PFSK-1 (cell line): ENCODE results near the gene PSMA6.

Experiments used
- FOXP2 ChIP-seq: optimal IDR thresholded peaks from 2 replicates; pipeline ENCODE3; 2011; ENCODE audit warnings: borderline replicate concordance, control low read depth, inconsistent platforms; ENCODE audit not compliant: insufficient read depth; ENCODE audit errors: extremely low read length, extremely low read depth
- POLR2AphosphoS5 ChIP-seq: IDR thresholded peaks from 2 replicates; pipeline ENCODE4 v1.6.1; 2012; ENCODE audit warnings: low read depth, mild to moderate bottlenecking, control low read depth, low read length, moderate library complexity
- TAF1 ChIP-seq: IDR thresholded peaks from 2 replicates; pipeline ENCODE4 v1.6.1; 2012; ENCODE audit warnings: low read length, control low read depth, borderline replicate concordance; ENCODE audit not compliant: insufficient read depth

DNA sequence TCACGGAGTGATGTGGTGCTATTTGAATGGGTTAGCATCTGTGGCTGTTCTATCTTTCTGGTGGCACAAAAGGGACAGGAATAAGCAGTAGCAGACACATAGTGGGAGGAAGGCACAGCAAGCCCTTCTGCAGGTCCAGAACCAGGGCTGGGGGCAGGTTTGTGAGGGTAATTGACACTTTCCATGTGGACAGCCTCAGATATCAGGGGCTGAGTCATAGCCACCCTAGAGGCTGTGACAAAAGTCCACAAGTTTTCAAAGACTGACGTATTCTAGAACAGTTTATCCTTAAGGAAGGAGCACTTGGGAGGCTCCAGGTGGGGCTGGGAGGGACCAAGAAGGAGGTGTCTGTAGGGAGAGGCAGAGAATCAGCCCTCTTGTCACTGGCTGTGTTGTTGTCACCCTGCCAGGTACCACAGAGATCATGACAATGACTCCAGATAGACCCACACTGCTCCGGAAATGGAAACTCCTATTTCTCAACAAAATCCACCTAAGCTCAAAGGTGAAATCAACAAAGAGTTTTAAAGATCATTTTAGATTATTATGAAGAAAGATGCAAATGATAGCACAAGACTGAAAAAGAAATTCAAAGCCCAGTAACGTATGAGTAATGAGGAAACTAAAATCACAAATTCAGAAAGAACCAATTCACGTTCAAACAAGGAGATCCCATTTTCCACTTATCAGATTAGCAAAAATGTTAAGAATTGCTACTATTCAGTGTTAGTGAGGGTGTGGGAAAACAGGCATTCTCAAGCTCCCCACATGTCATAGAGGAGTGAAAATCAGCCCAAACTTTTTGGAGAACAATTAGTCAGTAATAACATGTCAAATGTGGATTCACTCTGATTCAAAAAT is 64.0 kb downstream of the PSMA6 start:
- no peak for TF ChIP-seq FOXP2
- no peak for TF ChIP-seq TAF1
- no peak for TF ChIP-seq POLR2AphosphoS5
